Activated naive CD8-positive, alpha-beta T cell treated with anti-CD3 and anti-CD28 coated beads, Interleukin-2, amount 10 ng/mL, durations not matched to agents 7 days and 5 days (primary cell): ENCODE measurements around the gene DNPEP. TPM values are rescaled to one million over a fixed set of nuclear protein-coding genes. Genes with fewer than 3 reads are reported as not detected.
"Not testable (repeated sequence)": the region's sequence is repeated elsewhere in the genome, so short reads cannot be mapped to it uniquely, and the experiment has no call there.

Experiments
- ATAC-seq: fragments of 150-1000 bp; cut with Tn5 transposase; one replicate; pipeline ENCODE4 v1.10.0; 2021; ENCODE audit warnings: low read depth, moderate library complexity
- POLR2A ChIA-PET: fragments of 350-600 bp; sonication (Branson Sonifier 250); formaldehyde crosslinking; loops from one replicate; lab custom pipeline; 2021; ENCODE audit warnings: antibody characterized with exemption; lab: Charles Lee
- DNase-seq: peaks from one replicate; pipeline ENCODE4 v3.0.0; 2021
- H3K27ac Mint-ChIP-seq: one replicate; pipeline ENCODE4 v1.8.0; 2022; ENCODE audit warnings: mild to moderate bottlenecking, mixed read lengths
- H3K27me3 Mint-ChIP-seq: one replicate; pipeline ENCODE4 v1.8.0; 2022; ENCODE audit warnings: mild to moderate bottlenecking, moderate library complexity, mixed read lengths
- H3K36me3 Mint-ChIP-seq: one replicate; pipeline ENCODE4 v1.8.0; 2021; ENCODE audit warnings: mild to moderate bottlenecking, mixed read lengths
- H3K4me1 Mint-ChIP-seq: one replicate; pipeline ENCODE4 v1.8.0; 2021; ENCODE audit warnings: mixed read lengths
- H3K4me3 Mint-ChIP-seq: one replicate; pipeline ENCODE4 v1.8.0; 2022; ENCODE audit warnings: mild to moderate bottlenecking, moderate library complexity, mixed read lengths
- H3K9me3 Mint-ChIP-seq: one replicate; pipeline ENCODE4 v1.8.0; 2021; ENCODE audit warnings: mixed read lengths
- total RNA-seq, 2 experiments: library from RNA; stranded (reverse); gene quantifications; one replicate each; pipeline ENCODE4 v1.2.3, GENCODE V29; 2021

The DNPEP gene
- total RNA-seq, 2 experiments from 2014 or later: 63.2 to 69.0 TPM

- Mint-ChIP-seq H3K9me3 (peaks cover 5% of the 10 kb centered on the region), H3K27me3 (peaks cover 37% of the 10 kb centered on the region), H3K27ac (no peak overlapping the region), H3K4me3 (no peak overlapping the region), H3K36me3 (no peaks in the 10 kb centered on the region), H3K4me1 (peaks cover 2% of the 10 kb centered on the region)
- ATAC-seq (no peak), DNase-seq (no peak)
- POLR2A ChIA-PET: interaction anchor here (0.9 kb wide), 1 partner anchor 11 kb away, joined by 3 read pairs; no protein-coding TSS in a partner anchor
These were observed 28.0 kb upstream of the DNPEP start for GRCh38 chr2:219415580-219416234.

GRCh38 chr2:219414857-219415256 lies 27.1 kb upstream of the DNPEP start:
- ATAC-seq (no peak), DNase-seq (no peak)
- H3K4me1 Mint-ChIP-seq: peaks cover 2% of the 10 kb centered on the region
- no peaks in the 10 kb centered on the region for H3K36me3 Mint-ChIP-seq
- POLR2A ChIA-PET: no interaction called here
- H3K27me3 Mint-ChIP-seq: peaks cover 34% of the 10 kb centered on the region
- peaks cover 5% of the 10 kb centered on the region for H3K9me3 Mint-ChIP-seq
- no peak overlapping the region for H3K4me3 Mint-ChIP-seq
- H3K27ac Mint-ChIP-seq: no peak overlapping the region

GRCh38 chr2:219410390-219410789 lies 22.7 kb upstream of the DNPEP start:
- Mint-ChIP-seq H3K4me1 (no peaks in the 10 kb centered on the region), H3K4me3 (no peak overlapping the region), H3K36me3 (no peaks in the 10 kb centered on the region), H3K27me3 (peaks cover 23% of the 10 kb centered on the region), H3K27ac (no peak overlapping the region), H3K9me3 (peaks cover 5% of the 10 kb centered on the region)
- ATAC-seq (no peak), DNase-seq (no peak)
- POLR2A ChIA-PET: no interaction called here

GRCh38 chr2:219409619-219410018 lies 21.9 kb upstream of the DNPEP start:
- no peak overlapping the region for H3K27ac Mint-ChIP-seq
- H3K27me3 Mint-ChIP-seq: peaks cover 17% of the 10 kb centered on the region
- DNase-seq (no peak), ATAC-seq (no peak)
- H3K4me3 Mint-ChIP-seq: no peak overlapping the region
- H3K9me3 Mint-ChIP-seq: peaks cover 5% of the 10 kb centered on the region
- H3K4me1 Mint-ChIP-seq: no peaks in the 10 kb centered on the region
- no peaks in the 10 kb centered on the region for H3K36me3 Mint-ChIP-seq
- POLR2A ChIA-PET: no interaction called here

GRCh38 chr2:219408631-219409030 lies 20.9 kb upstream of the DNPEP start:
- POLR2A ChIA-PET: no interaction called here
- Mint-ChIP-seq H3K4me3 (no peak overlapping the region), H3K36me3 (no peaks in the 10 kb centered on the region), H3K27me3 (peaks cover 16% of the 10 kb centered on the region), H3K4me1 (no peaks in the 10 kb centered on the region), H3K27ac (no peak overlapping the region), H3K9me3 (peaks cover 5% of the 10 kb centered on the region)
- ATAC-seq: no peak
- DNase-seq: no peak

- POLR2A ChIA-PET: no interaction called here
- H3K27me3 Mint-ChIP-seq: peaks cover 13% of the 10 kb centered on the region
- no peak for DNase-seq
- H3K36me3 Mint-ChIP-seq: no peaks in the 10 kb centered on the region
- H3K27ac Mint-ChIP-seq: no peak overlapping the region
- H3K4me1 Mint-ChIP-seq: no peaks in the 10 kb centered on the region
- no peak overlapping the region for H3K4me3 Mint-ChIP-seq
- H3K9me3 Mint-ChIP-seq: peaks cover 5% of the 10 kb centered on the region
- ATAC-seq: no peak
These were observed 20.5 kb upstream of the DNPEP start for GRCh38 chr2:219408204-219408603.

GRCh38 chr2:219407343-219407742 lies 19.6 kb upstream of the DNPEP start:
- H3K36me3 Mint-ChIP-seq, POLR2A ChIA-PET, H3K4me1 Mint-ChIP-seq, H3K9me3 Mint-ChIP-seq, H3K4me3 Mint-ChIP-seq, ATAC-seq, H3K27me3 Mint-ChIP-seq, DNase-seq, H3K27ac Mint-ChIP-seq: not testable (repeated sequence)

- no peak overlapping the region for H3K4me3 Mint-ChIP-seq
- no peak for ATAC-seq
- no peak for DNase-seq
- no peaks in the 10 kb centered on the region for H3K4me1 Mint-ChIP-seq
- peaks cover 8% of the 10 kb centered on the region for H3K27me3 Mint-ChIP-seq
- H3K9me3 Mint-ChIP-seq: no peaks in the 10 kb centered on the region
- H3K36me3 Mint-ChIP-seq: no peaks in the 10 kb centered on the region
- POLR2A ChIA-PET: no interaction called here
- H3K27ac Mint-ChIP-seq: no peak overlapping the region
These were observed 19.1 kb upstream of the DNPEP start for GRCh38 chr2:219406861-219407230.

GRCh38 chr2:219405958-219406860 lies 18.5 kb upstream of the DNPEP start:
- Mint-ChIP-seq H3K4me1 (no peaks in the 10 kb centered on the region), H3K27me3 (peaks cover 8% of the 10 kb centered on the region), H3K27ac (no peak overlapping the region), H3K9me3 (no peaks in the 10 kb centered on the region), H3K4me3 (no peak overlapping the region), H3K36me3 (no peaks in the 10 kb centered on the region)
- POLR2A ChIA-PET: no interaction called here
- DNase-seq (no peak), ATAC-seq (no peak)

GRCh38 chr2:219405451-219405850 lies 17.7 kb upstream of the DNPEP start:
- POLR2A ChIA-PET: no interaction called here

GRCh38 chr2:219404954-219405353 lies 17.2 kb upstream of the DNPEP start:
- H3K9me3 Mint-ChIP-seq: no peaks in the 10 kb centered on the region
- peaks cover 8% of the 10 kb centered on the region for H3K27me3 Mint-ChIP-seq
- H3K4me1 Mint-ChIP-seq: no peaks in the 10 kb centered on the region
- POLR2A ChIA-PET: interaction anchor here (0.6 kb wide), 1 partner anchor 11 kb away, joined by 3 read pairs; no protein-coding TSS in a partner anchor
- ATAC-seq (no peak), DNase-seq (no peak)
- no peak overlapping the region for H3K4me3 Mint-ChIP-seq
- H3K36me3 Mint-ChIP-seq: no peaks in the 10 kb centered on the region
- no peak overlapping the region for H3K27ac Mint-ChIP-seq

More at GRCh38 chr2:219405451-219405850, 17.7 kb upstream of the DNPEP start:
- H3K36me3 Mint-ChIP-seq: no peaks in the 10 kb centered on the region
- no peak overlapping the region for H3K27ac Mint-ChIP-seq
- ATAC-seq: no peak
- no peaks in the 10 kb centered on the region for H3K4me1 Mint-ChIP-seq
- no peaks in the 10 kb centered on the region for H3K9me3 Mint-ChIP-seq
- H3K4me3 Mint-ChIP-seq: no peak overlapping the region
- H3K27me3 Mint-ChIP-seq: peaks cover 8% of the 10 kb centered on the region
- no peak for DNase-seq

- DNase-seq: no peak
- Mint-ChIP-seq H3K27me3 (peaks cover 5% of the 10 kb centered on the region), H3K9me3 (no peaks in the 10 kb centered on the region), H3K4me3 (no peak overlapping the region), H3K4me1 (no peaks in the 10 kb centered on the region), H3K36me3 (no peaks in the 10 kb centered on the region), H3K27ac (no peak overlapping the region)
- POLR2A ChIA-PET: interaction anchor here (0.6 kb wide), 1 partner anchor 12 kb away, joined by 3 read pairs; no protein-coding TSS in a partner anchor
- no peak for ATAC-seq
These were observed 16.7 kb upstream of the DNPEP start for GRCh38 chr2:219404291-219404910.

- Mint-ChIP-seq H3K27me3 (peaks cover 5% of the 10 kb centered on the region), H3K4me1 (no peaks in the 10 kb centered on the region), H3K27ac (no peak overlapping the region), H3K9me3 (no peaks in the 10 kb centered on the region), H3K4me3 (no peak overlapping the region), H3K36me3 (no peaks in the 10 kb centered on the region)
- no peak for ATAC-seq
- POLR2A ChIA-PET: no interaction called here
- no peak for DNase-seq
These were observed 16.1 kb upstream of the DNPEP start for GRCh38 chr2:219403861-219404260.
